ENCODE data around the gene HYAL1.
"Not testable (repeated sequence)": the region's sequence is repeated elsewhere in the genome, so short reads cannot be mapped to it uniquely, and the experiment has no call there.

The HYAL1 gene

DNA sequence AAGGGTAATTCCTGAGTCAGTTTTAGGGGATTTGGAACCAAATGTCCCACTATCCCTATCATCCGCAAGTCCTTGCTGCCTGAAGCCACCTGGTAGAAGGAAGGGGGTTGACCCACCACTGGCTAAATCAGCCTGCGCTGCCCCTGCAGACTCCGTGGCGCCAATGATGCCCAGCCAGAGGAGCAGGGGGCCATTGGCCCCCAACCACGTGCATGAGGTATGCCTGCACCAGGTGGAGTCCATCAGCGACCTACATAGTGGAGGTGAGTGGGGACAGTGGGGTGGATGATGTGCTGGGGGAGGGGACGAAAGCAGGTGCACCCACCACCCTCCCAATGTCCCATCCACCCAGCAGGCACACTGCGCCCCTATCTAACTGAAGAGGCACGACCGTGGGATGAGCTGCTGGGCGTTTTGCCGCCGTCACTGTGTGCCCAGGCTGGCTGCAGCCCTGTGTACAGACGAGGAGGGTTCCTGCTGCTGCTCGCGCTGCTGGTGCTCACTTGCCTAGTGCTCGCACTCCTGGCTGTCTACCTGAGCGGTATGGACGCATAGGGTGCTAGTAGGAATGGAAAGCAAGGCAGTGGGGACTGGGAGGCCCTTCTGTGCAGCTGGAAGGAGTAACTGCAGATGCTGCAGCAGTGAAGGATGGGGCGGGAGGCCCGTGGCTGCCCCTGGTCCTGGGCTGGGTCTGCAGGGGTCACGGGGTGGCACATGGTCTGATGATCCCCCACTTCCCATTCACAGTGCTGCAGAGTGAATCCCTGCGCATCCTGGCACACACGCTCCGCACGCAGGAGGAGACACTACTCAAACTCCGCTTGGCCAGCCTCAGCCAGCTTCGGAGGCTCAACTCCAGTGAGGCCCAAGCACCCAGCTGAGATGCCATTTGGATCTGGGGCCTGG, 16.8 kb downstream of the HYAL1 start:
- H3K18ac ChIP-seq (ENCODE audit: low read length), result no peak overlapping the region
- H2BK120ac ChIP-seq (ENCODE audit: insufficient read depth, low read length, poor library complexity), result no peak overlapping the region
- H3K79me2 ChIP-seq (ENCODE audit: control insufficient read depth, insufficient read depth, low read length, poor library complexity), result peaks cover under 1% of the 10 kb centered on the region
- no peak overlapping the region for H2AK5ac ChIP-seq (ENCODE audit: low read length)
- H3K4me1 ChIP-seq (ENCODE audit: control insufficient read depth in 1 of 2, insufficient read depth in 2 of 2, low read length in 2 of 2), result peaks cover 3 to 5% of the 10 kb centered on the region in 2 experiments
- no peak overlapping the region for H3K9ac ChIP-seq (ENCODE audit: low read length)
- H3K79me1 ChIP-seq (ENCODE audit: low read length), result peaks cover under 1% of the 10 kb centered on the region
- H3K27ac ChIP-seq (ENCODE audit: low read depth, low read length), result no peak overlapping the region
- no peak overlapping the region for H3K4me3 ChIP-seq (ENCODE audit: low read depth, low read length)
- H3K36me3 ChIP-seq (ENCODE audit: control insufficient read depth in 1 of 2, insufficient read depth in 2 of 2, low read length in 2 of 2), result peaks cover 42 to 43% of the 10 kb centered on the region in 2 experiments
- no peak for DNase-seq
- no peak overlapping the region for H4K8ac ChIP-seq (ENCODE audit: low read depth, low read length)
- no peak overlapping the region for H2BK5ac ChIP-seq (ENCODE audit: low read depth, low read length, poor library complexity)
- no peak overlapping the region for H4K91ac ChIP-seq (ENCODE audit: low read depth, low read length)
- H2BK12ac ChIP-seq (ENCODE audit: low read length), result no peak overlapping the region
- H3K14ac ChIP-seq (ENCODE audit: low read length), result no peak overlapping the region
- no peaks in the 10 kb centered on the region for H3K27me3 ChIP-seq (ENCODE audit: insufficient read depth, low read length)
- no peak overlapping the region for H4K12ac ChIP-seq (ENCODE audit: low read depth, low read length)
- no peak overlapping the region for H3K4me2 ChIP-seq (ENCODE audit: low read length)
- no peak overlapping the region for H3K4ac ChIP-seq (ENCODE audit: low read depth, low read length)
- no peak overlapping the region for H2AFZ ChIP-seq (ENCODE audit: insufficient read depth, low read length, poor library complexity)
- H3K9me3 ChIP-seq (ENCODE audit: insufficient read depth, low read depth, low read length), result peaks cover 7% of the 10 kb centered on the region
- no peak overlapping the region for H3K23ac ChIP-seq (ENCODE audit: low read length)
- WGBS (ENCODE audit: extremely low coverage, insufficient coverage, insufficient read length), result no CpG with 5 or more reads among the region's 28 CpGs

DNA sequence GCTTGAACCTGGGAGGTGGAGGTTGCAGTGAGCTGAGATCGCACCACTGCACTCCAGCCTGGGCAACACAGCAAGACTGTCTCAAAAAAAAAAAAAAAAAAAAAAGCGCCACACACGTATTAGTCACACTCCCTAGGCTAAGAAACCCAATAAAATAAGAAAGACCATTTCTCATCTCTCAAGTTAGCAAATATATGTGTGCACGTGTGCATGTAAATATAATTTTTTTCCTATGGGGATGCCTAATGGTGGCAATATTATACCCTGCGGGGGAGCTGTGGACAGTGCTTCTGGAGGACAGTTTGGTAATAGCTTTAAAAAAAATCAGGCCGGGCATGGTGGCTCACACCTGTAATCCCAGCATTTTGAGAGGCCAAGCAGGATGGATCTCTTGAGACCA, 19.3 kb downstream of the HYAL1 start:
- no CpG with 5 or more reads among the region's 6 CpGs for WGBS (ENCODE audit: extremely low coverage, insufficient coverage, insufficient read length)
- H3K79me2 ChIP-seq (ENCODE audit: control insufficient read depth, insufficient read depth, low read length, poor library complexity); H3K9ac ChIP-seq (ENCODE audit: low read length): not testable (repeated sequence)

DNA sequence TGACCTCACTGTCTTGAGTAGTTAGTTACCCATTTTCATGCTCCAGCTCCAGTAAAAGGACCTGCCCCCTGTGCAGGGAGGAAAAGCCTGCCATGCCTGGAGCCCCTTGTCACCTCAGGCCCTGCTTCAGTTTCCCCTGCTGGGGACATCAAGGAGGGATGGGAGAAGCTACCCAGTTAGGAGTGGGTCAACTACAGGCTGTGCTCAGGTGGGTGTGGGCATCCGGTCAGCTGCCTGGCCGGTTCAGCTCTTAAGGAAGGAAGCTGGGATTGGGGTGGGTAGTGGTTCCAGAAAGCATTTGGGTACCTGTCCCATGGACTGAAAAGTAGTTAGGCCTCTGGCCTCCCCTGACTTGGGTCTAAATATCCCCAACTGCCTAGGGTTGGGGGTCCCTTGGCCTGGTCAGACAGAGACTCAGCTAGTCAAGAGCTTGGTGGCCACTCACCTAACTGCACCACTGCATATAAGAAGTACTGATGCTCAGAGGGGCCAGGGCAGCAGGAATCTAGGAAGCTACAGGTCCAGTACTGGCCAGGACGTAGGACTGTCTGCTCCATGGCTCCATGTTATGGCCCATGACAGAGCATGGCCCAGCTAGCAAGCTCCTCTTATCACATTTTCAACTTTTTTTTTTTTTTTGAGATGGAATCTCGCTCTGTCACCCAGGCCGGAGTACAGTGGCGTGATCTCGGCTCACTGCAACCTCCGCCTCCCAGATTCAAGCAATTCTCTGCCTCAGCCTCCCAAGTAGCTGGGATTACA, 23.9 kb downstream of the HYAL1 start:
- H3K4me2 ChIP-seq (ENCODE audit: low read length), result no peak overlapping the region
- no peaks in the 10 kb centered on the region for H3K79me2 ChIP-seq (ENCODE audit: control insufficient read depth, insufficient read depth, low read length, poor library complexity)
- H4K91ac ChIP-seq (ENCODE audit: low read depth, low read length), result no peak overlapping the region
- no peak overlapping the region for H3K14ac ChIP-seq (ENCODE audit: low read length)
- H3K18ac ChIP-seq (ENCODE audit: low read length), result no peak overlapping the region
- peaks cover 10% of the 10 kb centered on the region for H3K27me3 ChIP-seq (ENCODE audit: insufficient read depth, low read length)
- H2AFZ ChIP-seq (ENCODE audit: insufficient read depth, low read length, poor library complexity), result no peak overlapping the region
- peaks cover 0 to 2% of the 10 kb centered on the region in 2 experiments for H3K4me1 ChIP-seq (ENCODE audit: control insufficient read depth in 1 of 2, insufficient read depth in 2 of 2, low read length in 2 of 2)
- H2BK5ac ChIP-seq (ENCODE audit: low read depth, low read length, poor library complexity), result no peak overlapping the region
- H3K4me3 ChIP-seq (ENCODE audit: low read depth, low read length), result no peak overlapping the region
- no peak overlapping the region for H3K23ac ChIP-seq (ENCODE audit: low read length)
- H3K9me3 ChIP-seq (ENCODE audit: insufficient read depth, low read depth, low read length), result peaks cover 10% of the 10 kb centered on the region
- H3K79me1 ChIP-seq (ENCODE audit: low read length), result no peaks in the 10 kb centered on the region
- H4K12ac ChIP-seq (ENCODE audit: low read depth, low read length), result no peak overlapping the region
- H2AK5ac ChIP-seq (ENCODE audit: low read length), result no peak overlapping the region
- H4K8ac ChIP-seq (ENCODE audit: low read depth, low read length), result no peak overlapping the region
- no peak overlapping the region for H3K4ac ChIP-seq (ENCODE audit: low read depth, low read length)
- no CpG with 5 or more reads among the region's 8 CpGs for WGBS (ENCODE audit: extremely low coverage, insufficient coverage, insufficient read length)
- no peak overlapping the region for H2BK120ac ChIP-seq (ENCODE audit: insufficient read depth, low read length, poor library complexity)
- H3K9ac ChIP-seq (ENCODE audit: low read length), result no peak overlapping the region
- no peak for DNase-seq
- no peaks in the 10 kb centered on the region for H3K36me3 ChIP-seq (ENCODE audit: control insufficient read depth in 1 of 2, insufficient read depth in 2 of 2, low read length in 2 of 2)
- no peak overlapping the region for H3K27ac ChIP-seq (ENCODE audit: low read depth, low read length)
- H2BK12ac ChIP-seq (ENCODE audit: low read length), result no peak overlapping the region

More for the DNA sequence above, 19.3 kb downstream of the HYAL1 start:
- not testable (repeated sequence) for H3K9me3 ChIP-seq (ENCODE audit: insufficient read depth, low read depth, low read length); H2BK5ac ChIP-seq (ENCODE audit: low read depth, low read length, poor library complexity); H3K4me2 ChIP-seq (ENCODE audit: low read length); H3K14ac ChIP-seq (ENCODE audit: low read length); H3K4ac ChIP-seq (ENCODE audit: low read depth, low read length); H3K27ac ChIP-seq (ENCODE audit: low read depth, low read length); H4K8ac ChIP-seq (ENCODE audit: low read depth, low read length); DNase-seq; H4K12ac ChIP-seq (ENCODE audit: low read depth, low read length); H2AK5ac ChIP-seq (ENCODE audit: low read length); H3K23ac ChIP-seq (ENCODE audit: low read length); H2BK120ac ChIP-seq (ENCODE audit: insufficient read depth, low read length, poor library complexity); H2BK12ac ChIP-seq (ENCODE audit: low read length); H2AFZ ChIP-seq (ENCODE audit: insufficient read depth, low read length, poor library complexity); H3K18ac ChIP-seq (ENCODE audit: low read length); H3K79me1 ChIP-seq (ENCODE audit: low read length); H3K4me3 ChIP-seq (ENCODE audit: low read depth, low read length); H3K27me3 ChIP-seq (ENCODE audit: insufficient read depth, low read length); H3K4me1 ChIP-seq (ENCODE audit: control insufficient read depth in 1 of 2, insufficient read depth in 2 of 2, low read length in 2 of 2); H4K91ac ChIP-seq (ENCODE audit: low read depth, low read length)
- H3K36me3 ChIP-seq (ENCODE audit: control insufficient read depth in 1 of 2, insufficient read depth in 2 of 2, low read length in 2 of 2), result peaks cover 27 to 29% of the 10 kb centered on the region in 2 experiments

DNA sequence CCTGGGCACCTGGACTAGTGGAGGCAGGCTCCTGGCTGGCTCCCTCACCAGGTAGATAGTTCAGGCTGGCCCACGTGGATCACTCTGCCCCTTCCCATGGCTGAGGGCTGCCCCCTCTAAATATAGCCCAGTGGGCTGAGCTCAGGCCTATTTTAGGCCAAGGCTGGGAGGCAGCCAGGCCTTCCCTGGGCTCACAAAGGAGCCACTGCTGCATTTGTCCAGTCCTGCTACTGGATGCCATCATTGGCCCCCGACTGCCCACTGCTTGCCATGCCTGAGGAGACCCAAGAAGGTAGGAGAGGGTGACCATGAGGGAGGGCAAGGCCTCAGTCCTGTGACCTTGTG, 24.5 kb downstream of the HYAL1 start, which contains the start of gene LSMEM2:
TSS of gene LSMEM2 (plus strand) at position 208 of the 345 bp plus-strand sequence. CDS start at position 235, 27 bp downstream.
- Histone ChIP-seq H3K79me1 (ENCODE audit: low read length) (no peaks in the 10 kb centered on the region), H4K12ac (ENCODE audit: low read depth, low read length) (no peak within 1 kb of the TSS), H3K18ac (ENCODE audit: low read length) (no peak within 1 kb of the TSS), H3K27me3 (ENCODE audit: insufficient read depth, low read length) (peaks cover 11% of the 10 kb centered on the region), H4K8ac (ENCODE audit: low read depth, low read length) (no peak within 1 kb of the TSS), H3K4me3 (ENCODE audit: low read depth, low read length) (no peak within 1 kb of the TSS), H2AFZ (ENCODE audit: insufficient read depth, low read length, poor library complexity) (no peak within 1 kb of the TSS), H2BK12ac (ENCODE audit: low read length) (no peak within 1 kb of the TSS), H4K91ac (ENCODE audit: low read depth, low read length) (no peak within 1 kb of the TSS), H3K4ac (ENCODE audit: low read depth, low read length) (no peak within 1 kb of the TSS), H3K23ac (ENCODE audit: low read length) (no peak within 1 kb of the TSS), H2BK120ac (ENCODE audit: insufficient read depth, low read length, poor library complexity) (no peak within 1 kb of the TSS), H3K4me1 (ENCODE audit: control insufficient read depth in 1 of 2, insufficient read depth in 2 of 2, low read length in 2 of 2) (peaks cover 0 to 2% of the 10 kb centered on the region in 2 experiments), H3K4me2 (ENCODE audit: low read length) (no peak within 1 kb of the TSS), H3K9me3 (ENCODE audit: insufficient read depth, low read depth, low read length) (peaks cover 10% of the 10 kb centered on the region), H3K27ac (ENCODE audit: low read depth, low read length) (no peak within 1 kb of the TSS), H3K36me3 (ENCODE audit: control insufficient read depth in 1 of 2, insufficient read depth in 2 of 2, low read length in 2 of 2) (no peaks in the 10 kb centered on the region), H3K9ac (ENCODE audit: low read length) (no peak within 1 kb of the TSS), H3K79me2 (ENCODE audit: control insufficient read depth, insufficient read depth, low read length, poor library complexity) (no peaks in the 10 kb centered on the region), H2AK5ac (ENCODE audit: low read length) (no peak within 1 kb of the TSS), H3K14ac (ENCODE audit: low read length) (no peak within 1 kb of the TSS), H2BK5ac (ENCODE audit: low read depth, low read length, poor library complexity) (no peak within 1 kb of the TSS)
- DNase-seq, result no peak
- WGBS (ENCODE audit: extremely low coverage, insufficient coverage, insufficient read length), result no CpG with 5 or more reads among the region's 2 CpGs

Measured in trophoblast cell (in vitro differentiated cells and primary cell).